HG03066 (cell line): ENCODE measurements around the gene CDH12.
"Not testable (repeated sequence)": the region's sequence is repeated elsewhere in the genome, so short reads cannot be mapped to it uniquely, and the experiment has no call there.

Experiments used
- ATAC-seq: cut with Tn5 transposase; IDR thresholded peaks from one replicate; pipeline ENCODE4 v1.9.1; 2021; ENCODE audit warnings: low read depth; ENCODE audit not compliant: unreplicated experiment

CDH12 gene

GRCh38 chr5:22590677-22591268 is 262.4 kb downstream of the CDH12 start:
- no peak for ATAC-seq

DNA sequence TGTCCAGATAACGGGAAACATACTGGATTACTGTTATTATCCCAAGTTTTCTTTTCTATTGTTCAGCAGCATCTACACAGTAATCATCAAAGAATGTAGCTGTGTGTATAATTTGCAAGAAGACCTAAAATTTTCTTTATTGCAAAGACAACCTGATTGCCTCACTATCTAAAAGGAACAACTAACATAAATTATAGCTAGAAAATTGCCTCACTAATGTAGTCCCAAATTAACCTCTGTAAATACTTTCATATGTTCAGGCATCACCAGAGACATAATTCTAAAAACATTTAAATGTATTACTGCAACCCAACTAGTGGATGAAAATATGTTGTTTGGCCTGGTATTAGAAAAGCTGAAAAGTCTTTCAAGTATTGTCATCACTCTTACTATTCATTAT is 275.4 kb downstream of the CDH12 start:
- ATAC-seq = no peak

- ATAC-seq = no peak
Observed at GRCh38 chr5:22577006-22577405, 276.1 kb downstream of the CDH12 start.

GRCh38 chr5:22572941-22573340 is 280.2 kb downstream of the CDH12 start:
- ATAC-seq = no peak

DNA sequence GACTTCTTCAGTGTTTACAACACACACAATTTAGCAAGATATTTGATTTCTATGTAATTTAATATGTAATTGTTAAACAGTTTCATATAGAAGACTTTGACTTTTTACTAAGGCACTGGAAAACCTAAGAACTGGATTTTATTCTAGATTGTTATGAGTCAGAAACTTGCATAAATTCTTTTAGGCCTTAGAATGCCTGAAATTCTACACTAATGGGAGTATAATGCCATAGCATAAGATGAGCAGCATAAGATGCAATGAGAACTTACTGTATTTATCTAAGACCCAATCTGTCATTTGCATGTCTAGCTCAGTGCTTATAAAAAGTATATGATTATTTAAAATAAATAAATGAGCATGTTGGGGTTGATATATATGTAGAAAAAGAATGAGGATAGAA is 285.2 kb downstream of the CDH12 start:
- no peak for ATAC-seq

DNA sequence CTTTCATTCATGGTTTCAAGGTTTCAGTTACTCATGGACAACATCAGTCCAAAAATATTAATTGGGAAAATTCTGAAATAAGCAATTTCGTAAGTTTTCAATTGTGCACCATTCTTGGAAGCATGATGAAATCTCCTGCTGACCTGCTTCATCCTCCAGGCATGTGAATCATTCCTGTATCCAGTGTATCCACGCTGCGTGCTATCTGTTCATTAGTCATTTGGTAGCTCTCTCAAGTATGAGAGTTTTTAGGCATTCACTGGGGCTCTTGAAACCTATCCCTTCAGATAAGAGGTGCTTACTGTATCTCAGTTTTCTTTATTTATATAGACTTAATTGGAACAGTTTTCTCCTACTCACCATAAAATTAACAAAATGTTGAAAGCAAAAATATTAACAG is 293.0 kb downstream of the CDH12 start:
- no peak for ATAC-seq

- ATAC-seq = no peak
Observed at GRCh38 chr5:22557251-22557650, 295.9 kb downstream of the CDH12 start.

DNA sequence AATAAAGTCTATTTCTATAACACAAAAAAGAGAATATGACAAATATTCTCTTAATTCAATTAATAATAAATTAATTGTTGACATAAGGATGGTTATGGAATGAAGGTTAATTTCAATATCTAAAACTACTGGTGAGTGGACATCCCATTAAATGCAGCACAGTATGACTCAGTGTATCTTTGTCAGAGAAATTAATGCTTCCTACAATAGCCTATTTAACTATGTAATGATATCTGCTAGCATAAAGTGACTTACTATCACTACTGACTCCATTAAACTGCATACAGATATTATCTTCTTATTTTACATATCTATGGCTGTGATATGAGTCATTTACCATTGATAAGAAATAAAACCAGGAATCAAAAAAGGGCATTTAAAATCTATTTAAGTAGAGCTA is 298.7 kb downstream of the CDH12 start:
- ATAC-seq = no peak

DNA sequence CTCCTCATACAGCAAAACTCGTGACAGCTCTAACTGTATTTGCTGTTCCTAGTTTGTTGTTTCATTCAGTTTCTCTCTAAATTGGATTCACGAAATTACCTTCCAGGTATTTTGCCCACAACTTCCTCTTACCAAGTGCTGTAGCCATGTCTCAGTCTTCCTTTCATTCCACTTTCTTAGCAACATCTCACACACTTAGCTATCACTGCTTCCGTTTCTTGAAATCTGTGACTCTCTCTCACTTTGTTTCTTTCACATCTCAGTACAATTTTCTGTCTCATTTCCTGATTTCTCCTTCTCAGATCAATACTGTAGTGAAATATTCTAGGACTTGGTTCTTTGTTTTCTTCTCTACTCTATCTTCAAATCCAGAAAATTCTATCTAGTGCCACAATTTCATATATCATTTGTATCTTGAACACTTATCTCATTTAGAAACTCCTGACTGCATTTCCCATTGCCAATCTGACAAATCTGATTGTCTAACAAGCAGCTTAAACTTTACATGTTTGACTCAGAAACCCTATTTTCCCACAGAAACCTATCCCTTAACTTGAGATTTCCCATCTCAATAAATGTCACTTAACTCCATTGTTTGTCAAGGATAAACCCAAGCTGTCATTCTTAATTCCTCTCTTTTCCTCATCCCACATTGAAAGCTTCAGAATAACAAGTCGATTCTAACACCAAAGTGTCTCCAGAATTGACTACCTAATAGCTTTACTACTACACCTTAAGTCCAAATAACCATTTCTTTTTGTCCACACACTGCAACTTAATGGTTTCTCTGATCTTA is 303.1 kb downstream of the CDH12 start:
- ATAC-seq = no peak

DNA sequence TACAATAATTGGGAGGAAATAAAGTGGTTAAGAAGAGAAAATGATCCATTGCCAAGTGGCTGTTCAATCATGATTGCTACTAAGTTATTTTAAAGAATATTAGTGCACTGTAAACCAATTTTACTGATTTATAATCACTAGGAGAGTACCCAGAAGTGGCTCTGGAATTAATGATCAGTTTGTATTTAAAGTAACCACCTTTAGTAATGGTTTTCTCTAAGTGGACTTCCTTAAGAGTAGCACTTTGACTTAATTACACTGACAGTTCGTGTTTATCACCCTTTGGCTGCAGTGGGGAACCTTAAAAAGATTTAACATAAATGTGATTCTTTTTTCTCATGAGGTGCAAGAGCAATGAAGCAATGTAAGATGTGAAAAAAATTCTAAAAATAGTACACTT is 310.8 kb downstream of the CDH12 start:
- ATAC-seq = no peak

- ATAC-seq = no peak
Observed at GRCh38 chr5:22541037-22541436, 312.1 kb downstream of the CDH12 start.

GRCh38 chr5:22539762-22540161 is 313.4 kb downstream of the CDH12 start:
- ATAC-seq = no peak

- ATAC-seq = no peak
Observed at GRCh38 chr5:22531986-22532385, 321.2 kb downstream of the CDH12 start.

- ATAC-seq = no peak
Observed at GRCh38 chr5:22521521-22521920, 331.6 kb downstream of the CDH12 start.

- ATAC-seq = not testable (repeated sequence)
Observed at GRCh38 chr5:22516497-22516896, 336.6 kb downstream of the CDH12 start.

DNA sequence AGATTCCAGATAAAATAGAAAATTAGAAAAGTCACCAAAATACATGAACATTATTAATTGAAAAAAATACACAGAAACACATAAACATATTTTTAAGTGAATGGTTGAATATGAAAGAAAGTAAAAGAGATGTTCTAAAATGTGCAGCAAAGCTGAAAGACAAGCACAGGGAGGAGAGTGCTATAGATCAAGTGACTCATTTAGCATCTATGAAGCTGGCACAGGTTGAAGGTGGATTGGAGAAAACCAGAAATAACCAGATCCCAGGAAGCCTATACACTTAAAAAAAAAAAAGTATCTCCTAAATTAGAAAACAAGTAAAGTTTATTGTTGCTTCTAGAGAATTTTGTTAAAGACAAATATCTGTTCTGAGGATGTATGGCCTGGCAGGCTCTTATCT is 338.9 kb downstream of the CDH12 start:
- no peak for ATAC-seq

DNA sequence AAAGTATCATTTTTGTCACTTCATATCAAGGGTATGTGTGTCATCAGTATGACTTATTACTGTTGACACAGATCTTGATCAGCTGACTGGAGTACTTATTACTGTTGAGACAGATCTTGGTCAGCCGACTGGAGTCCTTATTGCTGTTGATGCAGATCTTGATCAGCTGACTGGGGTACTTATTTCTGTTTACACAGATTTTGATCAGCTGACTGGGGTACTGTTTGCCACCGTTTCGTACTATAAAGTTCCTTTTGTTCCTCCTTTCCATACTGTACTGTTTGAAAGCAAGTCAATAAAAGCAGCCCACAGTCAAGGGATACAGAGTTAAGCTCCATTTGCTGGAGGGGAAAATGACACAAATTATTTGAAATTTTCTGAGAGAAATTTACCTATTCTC is 347.3 kb downstream of the CDH12 start:
- no peak for ATAC-seq

- no peak for ATAC-seq
Observed at GRCh38 chr5:22504411-22504810, 348.7 kb downstream of the CDH12 start.

DNA sequence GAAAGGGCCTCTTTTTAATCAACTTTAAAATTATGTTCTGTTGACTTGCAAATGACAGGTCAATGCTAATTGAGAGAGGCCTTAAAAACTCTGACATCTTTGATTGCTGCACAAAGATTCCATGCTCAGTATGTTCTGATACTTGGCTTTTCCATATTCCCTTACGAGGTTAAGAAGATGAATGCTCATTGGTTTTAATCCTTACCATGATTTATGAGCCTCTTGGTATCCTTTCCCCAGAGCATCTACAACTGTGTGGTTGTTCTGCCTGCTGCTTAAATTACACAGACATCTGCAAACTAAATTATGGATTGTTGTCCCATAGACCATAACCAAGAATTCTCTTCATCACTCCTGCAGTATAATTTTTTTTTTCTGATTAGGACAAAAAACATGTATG is 352.6 kb downstream of the CDH12 start:
- ATAC-seq = no peak

DNA sequence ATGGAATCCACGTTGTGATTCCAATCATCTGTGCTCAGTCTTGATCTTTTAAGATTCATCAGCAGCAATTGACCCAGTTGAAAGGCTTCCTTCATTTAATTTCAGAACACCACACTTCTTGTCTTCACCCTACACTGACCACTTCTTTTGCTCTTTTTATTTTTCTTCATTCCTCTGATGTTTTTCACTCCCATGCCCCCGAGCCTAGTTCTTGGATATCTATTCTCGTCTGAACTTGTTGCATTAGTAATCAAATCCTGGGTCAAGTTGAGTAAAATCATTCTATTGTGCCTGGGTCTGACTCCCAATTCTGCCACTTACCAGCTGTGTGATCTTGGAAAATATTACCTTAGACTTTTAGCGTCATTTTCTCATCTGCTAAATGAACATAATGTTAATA is 356.5 kb downstream of the CDH12 start:
- no peak for ATAC-seq

DNA sequence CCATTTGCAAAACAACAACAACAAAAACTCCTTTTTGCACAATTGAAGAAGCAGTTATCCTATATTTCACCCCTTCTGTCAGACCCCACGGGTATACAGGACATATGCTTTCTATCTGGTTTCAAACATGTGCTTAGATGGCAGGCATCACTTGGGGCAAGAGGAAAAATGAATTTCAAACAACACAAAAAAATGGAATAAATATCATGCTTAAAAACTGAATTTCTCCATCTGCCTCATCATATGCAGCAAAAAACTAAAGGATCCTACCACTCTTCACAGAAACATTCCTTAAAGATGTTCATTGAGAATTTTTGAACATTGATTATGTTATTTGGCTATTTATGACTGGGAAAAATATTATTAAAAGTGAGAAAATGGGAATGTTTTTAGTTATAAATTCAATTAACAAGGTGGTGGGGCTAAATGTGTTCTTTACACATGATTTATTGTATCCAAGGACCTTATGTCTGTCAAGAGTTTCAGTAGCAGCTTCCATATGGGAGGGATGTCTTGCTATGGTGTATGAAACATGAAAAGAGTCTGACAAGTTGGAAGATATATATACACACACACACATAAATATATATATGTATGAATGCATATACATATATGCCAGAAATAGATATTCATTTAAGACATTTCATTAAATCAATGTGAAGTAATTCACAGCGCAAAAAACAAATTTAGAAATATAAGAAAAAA is 358.0 kb downstream of the CDH12 start:
- no peak for ATAC-seq

DNA sequence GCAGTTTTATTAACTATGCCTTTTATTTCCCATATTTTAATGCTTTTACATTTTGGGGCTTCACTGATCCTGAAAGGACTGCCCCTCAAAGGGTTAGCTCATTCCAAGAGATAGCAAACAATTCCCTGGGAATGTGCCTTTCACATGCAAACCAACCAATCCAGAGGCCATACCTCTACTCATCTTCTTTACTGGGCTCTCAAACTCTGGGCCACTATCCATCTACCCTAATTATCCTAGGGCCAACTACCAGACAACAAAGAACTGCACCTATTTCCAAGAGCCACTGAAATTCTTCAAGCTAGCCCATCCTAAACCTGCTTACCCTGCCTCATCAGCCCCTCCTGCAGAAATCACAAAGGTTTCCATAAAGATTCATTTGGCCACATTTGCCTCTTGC is 364.7 kb downstream of the CDH12 start:
- ATAC-seq = no peak
